NB4 (cell line): ENCODE results near the gene STN1.
A peak's percentile ranks its signal among the peaks of the same experiment; 100 is the strongest.
"Not testable (repeated sequence)": the region's sequence is repeated elsewhere in the genome, so short reads cannot be mapped to it uniquely, and the experiment has no call there.

Source experiments
- DNase-seq: peaks from one replicate; pipeline ENCODE4 v3.0.0; 2010; ENCODE audit warnings: low read depth
- H3K4me3 ChIP-seq: one replicate; pipeline ENCODE4 v1.5.1; 2011; ENCODE audit warnings: mild to moderate bottlenecking, low read depth, low read length, moderate library complexity
- CTCF ChIP-seq: IDR thresholded peaks from one replicate; pipeline ENCODE4 v1.5.1; 2012; ENCODE audit warnings: low read depth, low read length
- MAX ChIP-seq: IDR thresholded peaks from 2 replicates; pipeline ENCODE4 v1.6.1; 2011; ENCODE audit warnings: low read depth, low read length
- MYC ChIP-seq: IDR thresholded peaks from 2 replicates; pipeline ENCODE4 v1.6.1; 2011; ENCODE audit warnings: low read depth, low read length
- POLR2A ChIP-seq: IDR thresholded peaks from 2 replicates; pipeline ENCODE4 v1.6.1; 2011; ENCODE audit warnings: mild to moderate bottlenecking; ENCODE audit not compliant: insufficient read length; ENCODE audit errors: extremely low read depth

STN1 gene

GRCh38 chr10:103847346-103847745 is 70.6 kb downstream of the STN1 start:
- TF ChIP-seq MAX (no peak), MYC (no peak), CTCF (no peak), POLR2A (no peak)
- DNase-seq, result no peak

GRCh38 chr10:103845972-103846371 is 72.0 kb downstream of the STN1 start:
- TF ChIP-seq POLR2A (no peak), MAX (no peak; the same call in 1 of the 2 replicates), MYC (no peak), CTCF (no peak)
- no peak overlapping the region for H3K4me3 ChIP-seq
- peak; percentile 54 for DNase-seq

More at GRCh38 chr10:103847346-103847745, 70.6 kb downstream of the STN1 start:
- no peak overlapping the region for H3K4me3 ChIP-seq

- DNase-seq, result peak; percentile 47
- H3K4me3 ChIP-seq, result not testable (repeated sequence)
These were observed 72.6 kb downstream of the STN1 start for GRCh38 chr10:103845346-103845745.

- TF ChIP-seq CTCF (no peak), POLR2A (no peak), MYC (no peak), MAX (no peak)
- DNase-seq, result no peak
- H3K4me3 ChIP-seq, result no peak overlapping the region
These were observed 74.0 kb downstream of the STN1 start for GRCh38 chr10:103843854-103844570.

- TF ChIP-seq MAX (no peak), CTCF (no peak), POLR2A (no peak), MYC (no peak)
- no peak overlapping the region for H3K4me3 ChIP-seq
- DNase-seq, result no peak
These were observed 74.9 kb downstream of the STN1 start for GRCh38 chr10:103843045-103843444.

GRCh38 chr10:103842605-103843004 is 75.4 kb downstream of the STN1 start:
- no peak overlapping the region for H3K4me3 ChIP-seq
- TF ChIP-seq CTCF, result no peak
- TF ChIP-seq MYC, result no peak
- no peak for DNase-seq
